Naive thymus-derived CD8-positive, alpha-beta T cell (primary cell): ENCODE data around the gene NUP98. TPM values are rescaled to one million over a fixed set of nuclear protein-coding genes. Genes with fewer than 3 reads are reported as not detected.

ENCODE experiments used
- ATAC-seq, 2 donors: fragments of 150-1000 bp; cut with Tn5 transposase in 1 of 2; sonication (Bioruptor Pico), chemical (Tn5 transposase) in 1 of 2; 1 replicate in 1 of 2; 2 replicates in 1 of 2; pipeline ENCODE4 v1.10.0; 2021; ENCODE audit warnings: mild to moderate bottlenecking in 2 of 2, moderate library complexity in 2 of 2
- POLR2A ChIA-PET: fragments of 350-600 bp; sonication (Branson Sonifier 250); formaldehyde crosslinking; loops from one replicate; lab custom pipeline; 2021; ENCODE audit warnings: antibody characterized with exemption; lab: Charles Lee
- DNase-seq, 10 donors: peaks; one replicate each; pipeline versions ENCODE4 v3.0.0 to v3.0.0-alpha.2; 2020 to 2022
- H3K27ac Mint-ChIP-seq, 10 donors: one replicate each; pipeline ENCODE4 v1.8.0; 2020 to 2022; ENCODE audit warnings: mild to moderate bottlenecking in 10 of 10, mixed read lengths in 10 of 10, moderate library complexity in 4 of 10, inconsistent platforms in 1 of 10
- H3K27me3 Mint-ChIP-seq, 5 donors: one replicate each; pipeline ENCODE4 v1.8.0; 2021 to 2022; ENCODE audit warnings: mixed read lengths in 5 of 5
- H3K36me3 Mint-ChIP-seq, 3 donors: one replicate each; pipeline ENCODE4 v1.8.0; 2020 to 2022; ENCODE audit warnings: mixed read lengths in 3 of 3, mild to moderate bottlenecking in 2 of 3, inconsistent platforms in 1 of 3
- H3K4me1 Mint-ChIP-seq, 4 donors: one replicate each; pipeline ENCODE4 v1.8.0; 2021 to 2022; ENCODE audit warnings: mixed read lengths in 4 of 4
- H3K4me3 Mint-ChIP-seq, 10 donors: one replicate each; pipeline ENCODE4 v1.8.0; 2020 to 2022; ENCODE audit warnings: mild to moderate bottlenecking in 10 of 10, mixed read lengths in 10 of 10, moderate library complexity in 6 of 10, inconsistent platforms in 1 of 10
- H3K9me3 Mint-ChIP-seq, 9 donors: one replicate each; pipeline ENCODE4 v1.8.0; 2020 to 2022; ENCODE audit warnings: mixed read lengths in 9 of 9, mild to moderate bottlenecking in 3 of 9, inconsistent platforms in 1 of 9, moderate library complexity in 1 of 9
- polyA plus RNA-seq, 3 donors: library from polyadenylated mRNA; unstranded; fragments of 300-500 nt; fragmentation: Illumina TruSeq; gene quantifications; one replicate each; pipeline ENCODE4 v1.2.3, GENCODE V29; 2021
- total RNA-seq, 8 experiments: library from RNA in 2 of 8; stranded (reverse) in 2 of 8; gene quantifications; one replicate each; pipeline ENCODE4 v1.2.3 and lab custom pipeline; 2021 to 2026

Gene NUP98
- total and polyA plus RNA-seq, 5 experiments from 2014 or later = 31.8 to 126 (median 50.9) TPM

DNA sequence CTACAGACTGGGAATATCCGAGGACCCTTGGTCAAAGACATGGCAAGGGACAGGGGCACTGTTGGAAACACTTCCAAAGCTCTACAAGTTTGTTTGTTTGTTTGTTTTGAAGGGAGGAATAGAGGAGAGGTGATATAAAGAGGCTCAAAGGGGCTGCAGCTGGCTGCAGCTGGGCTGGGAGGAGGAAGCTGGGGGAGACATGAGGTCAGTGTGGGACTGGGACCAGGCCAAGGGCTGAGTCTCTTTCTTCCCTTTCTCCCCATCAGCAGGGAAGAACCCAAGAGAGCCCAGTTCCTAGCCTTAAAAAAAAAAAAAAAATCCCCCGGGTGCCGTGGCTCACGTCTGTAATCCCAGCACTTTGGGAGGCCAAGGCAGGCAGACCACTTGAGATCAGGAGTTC lies 38.4 kb upstream of the NUP98 start:
- peak overlapping the region; percentile 68 to 100 (median 94) for H3K4me3 Mint-ChIP-seq
- H3K27me3 Mint-ChIP-seq = no peaks in the 10 kb centered on the region
- no peaks in the 10 kb centered on the region for H3K9me3 Mint-ChIP-seq
- H3K27ac Mint-ChIP-seq = peak overlapping the region; percentile 85 to 99 (median 93)
- peaks cover 66 to 91% (median 90%) of the 10 kb centered on the region in 4 donors for H3K4me1 Mint-ChIP-seq
- POLR2A ChIA-PET = interaction anchor here (0.6 to 13.1 kb wide), 4 partner anchors 11 to 241 kb away, joined by 3 to 406 read pairs (median 42); partner anchors contain the start of gene STIM1
- no peak for ATAC-seq
- DNase-seq = no peak
- H3K36me3 Mint-ChIP-seq = peaks cover 3 to 43% (median 4%) of the 10 kb centered on the region in 3 donors

DNA sequence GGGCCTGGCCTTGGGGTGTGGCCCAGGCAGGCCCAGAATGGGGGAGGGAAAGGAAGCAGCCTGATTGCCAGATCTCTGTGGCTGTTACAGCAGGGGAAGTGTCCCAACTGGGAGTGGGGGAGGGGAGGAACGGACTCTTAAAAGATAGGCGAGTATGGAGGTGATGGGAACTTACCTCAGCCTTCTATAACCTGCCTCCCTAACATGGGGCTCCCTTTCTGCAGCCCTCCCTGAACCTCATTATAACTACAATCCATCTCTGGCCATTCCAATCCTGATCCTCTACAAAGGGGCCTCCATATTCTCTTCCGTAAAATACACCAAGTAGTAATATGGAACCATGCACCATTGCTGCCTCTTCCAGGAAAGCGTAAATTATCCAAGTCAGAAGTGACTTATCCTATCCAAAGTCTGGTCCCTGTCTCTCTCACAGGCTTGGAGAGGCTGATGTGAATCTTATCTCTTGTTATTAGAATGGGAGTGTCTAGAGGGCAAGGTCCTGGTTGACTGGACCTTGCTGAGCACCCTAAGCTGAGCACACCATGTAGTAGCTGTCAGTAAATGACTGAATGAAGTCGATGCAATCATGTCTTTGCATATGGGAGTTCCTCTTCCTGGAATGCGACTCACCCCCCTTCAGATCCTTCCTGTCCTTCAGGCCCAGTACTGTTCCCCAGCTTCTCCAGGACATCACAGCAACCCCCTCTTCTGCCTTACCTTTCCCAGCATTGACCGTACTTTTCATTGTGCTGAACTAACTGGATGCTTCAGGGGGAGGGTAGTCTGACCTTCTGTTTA lies 37.5 kb upstream of the NUP98 start:
- no peak for DNase-seq
- Mint-ChIP-seq H3K27ac (peak overlapping the region; percentile 85 to 99 (median 93)), H3K4me3 (peak overlapping the region; percentile 54 to 100 (median 94)), H3K9me3 (no peaks in the 10 kb centered on the region), H3K36me3 (peaks cover 4 to 52% (median 4%) of the 10 kb centered on the region in 3 donors), H3K4me1 (peaks cover 66 to 99% (median 95%) of the 10 kb centered on the region in 4 donors), H3K27me3 (no peaks in the 10 kb centered on the region)
- POLR2A ChIA-PET = interaction anchor here (0.6 to 13.1 kb wide), 3 partner anchors 10 to 241 kb away, joined by 3 to 406 read pairs (median 81); partner anchors contain the start of gene STIM1
- no peak for ATAC-seq

DNA sequence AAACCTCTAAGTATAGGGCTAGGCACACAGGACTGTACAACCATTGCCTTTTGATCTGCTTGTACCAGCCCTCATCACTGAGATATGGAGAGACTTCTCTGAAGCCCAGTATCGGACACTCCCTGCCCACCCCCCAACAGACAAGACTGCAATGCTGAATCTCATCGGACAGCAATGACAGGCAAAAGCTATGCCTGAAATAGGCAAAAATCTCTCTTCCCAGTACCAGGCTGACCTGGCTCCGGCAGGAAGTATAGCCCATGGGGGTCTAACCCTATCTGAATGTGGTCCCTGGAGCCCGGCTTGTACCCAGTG lies 37.0 kb upstream of the NUP98 start:
- POLR2A ChIA-PET = interaction anchor here (8.9 to 13.1 kb wide), 2 partner anchors 9 to 22 kb away, joined by 81 to 406 read pairs; partner anchors contain the start of gene STIM1
- peaks cover 61 to 96% (median 91%) of the 10 kb centered on the region in 4 donors for H3K4me1 Mint-ChIP-seq
- DNase-seq (no peak), ATAC-seq (no peak)
- peak overlapping the region; percentile 85 to 99 (median 93) for H3K27ac Mint-ChIP-seq
- H3K9me3 Mint-ChIP-seq = no peaks in the 10 kb centered on the region
- no peaks in the 10 kb centered on the region for H3K27me3 Mint-ChIP-seq
- peak overlapping the region; percentile 44 to 100 (median 94) for H3K4me3 Mint-ChIP-seq
- peaks cover 4 to 57% (median 4%) of the 10 kb centered on the region in 3 donors for H3K36me3 Mint-ChIP-seq

DNA sequence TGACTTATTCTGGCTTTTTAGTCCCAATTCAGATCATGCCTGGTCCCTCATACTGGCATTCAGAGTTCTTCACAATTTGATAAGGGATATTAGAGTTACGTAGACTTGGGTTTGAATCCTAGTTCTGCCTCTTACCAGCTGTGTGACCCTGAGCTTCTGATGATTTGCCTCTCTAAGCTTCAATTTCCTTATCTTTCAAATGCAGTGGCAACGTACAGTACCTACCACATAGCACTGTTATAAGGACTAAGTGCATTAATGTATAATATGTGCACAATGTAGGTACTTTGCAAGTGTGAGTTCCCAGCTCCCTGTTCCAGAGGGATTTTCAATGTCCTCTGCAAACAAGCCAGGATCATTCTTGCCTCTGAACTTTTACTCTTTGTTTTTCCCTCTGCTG lies 36.1 kb upstream of the NUP98 start:
- POLR2A ChIA-PET = interaction anchor here (8.9 to 13.1 kb wide), 2 partner anchors 9 to 23 kb away, joined by 81 to 406 read pairs; partner anchors contain the start of gene STIM1
- peak overlapping the region in 9 of 10 donors; percentile 4 to 100 (median 87) for H3K4me3 Mint-ChIP-seq
- H3K36me3 Mint-ChIP-seq = peaks cover 4 to 63% (median 4%) of the 10 kb centered on the region in 3 donors

DNA sequence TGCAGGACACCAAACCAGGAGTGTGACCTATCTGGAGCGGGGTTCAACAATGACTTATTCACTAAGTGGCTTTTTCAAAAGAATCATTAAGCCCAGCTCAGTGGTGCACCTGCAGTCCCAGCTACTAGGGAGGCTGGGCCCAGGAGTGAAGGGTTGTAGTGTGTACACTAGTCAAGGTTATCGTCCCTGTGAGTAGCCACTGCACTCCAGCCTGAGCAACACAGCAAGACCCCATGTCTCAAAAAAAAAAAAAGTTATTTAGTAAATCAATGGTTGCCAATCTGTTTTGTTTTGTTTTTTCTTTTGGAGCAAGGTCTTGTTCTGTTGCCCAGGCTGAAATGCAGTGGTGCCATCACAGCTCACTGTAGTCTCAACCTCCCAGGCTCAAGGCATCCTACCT lies 35.5 kb upstream of the NUP98 start:
- Mint-ChIP-seq H3K9me3 (no peaks in the 10 kb centered on the region), H3K27me3 (no peaks in the 10 kb centered on the region), H3K4me1 (peaks cover 53 to 88% (median 80%) of the 10 kb centered on the region in 4 donors), H3K36me3 (peaks cover 4 to 65% (median 7%) of the 10 kb centered on the region in 3 donors), H3K4me3 (peak overlapping the region in 8 of 10 donors; percentile 1 to 98 (median 47)), H3K27ac (peak overlapping the region; percentile 89 to 99 (median 94))
- POLR2A ChIA-PET = interaction anchor here (2.7 to 13.1 kb wide), 2 partner anchors 9 to 23 kb away, joined by 16 to 406 read pairs; partner anchors contain the start of genes RHOG and STIM1
- DNase-seq = no peak
- ATAC-seq = no peak

More for the DNA sequence above, 36.1 kb upstream of the NUP98 start:
- Mint-ChIP-seq H3K27ac (peak overlapping the region; percentile 89 to 99 (median 93)), H3K27me3 (no peaks in the 10 kb centered on the region), H3K9me3 (no peaks in the 10 kb centered on the region), H3K4me1 (peaks cover 55 to 91% (median 84%) of the 10 kb centered on the region in 4 donors)
- ATAC-seq (no peak), DNase-seq (no peak)

DNA sequence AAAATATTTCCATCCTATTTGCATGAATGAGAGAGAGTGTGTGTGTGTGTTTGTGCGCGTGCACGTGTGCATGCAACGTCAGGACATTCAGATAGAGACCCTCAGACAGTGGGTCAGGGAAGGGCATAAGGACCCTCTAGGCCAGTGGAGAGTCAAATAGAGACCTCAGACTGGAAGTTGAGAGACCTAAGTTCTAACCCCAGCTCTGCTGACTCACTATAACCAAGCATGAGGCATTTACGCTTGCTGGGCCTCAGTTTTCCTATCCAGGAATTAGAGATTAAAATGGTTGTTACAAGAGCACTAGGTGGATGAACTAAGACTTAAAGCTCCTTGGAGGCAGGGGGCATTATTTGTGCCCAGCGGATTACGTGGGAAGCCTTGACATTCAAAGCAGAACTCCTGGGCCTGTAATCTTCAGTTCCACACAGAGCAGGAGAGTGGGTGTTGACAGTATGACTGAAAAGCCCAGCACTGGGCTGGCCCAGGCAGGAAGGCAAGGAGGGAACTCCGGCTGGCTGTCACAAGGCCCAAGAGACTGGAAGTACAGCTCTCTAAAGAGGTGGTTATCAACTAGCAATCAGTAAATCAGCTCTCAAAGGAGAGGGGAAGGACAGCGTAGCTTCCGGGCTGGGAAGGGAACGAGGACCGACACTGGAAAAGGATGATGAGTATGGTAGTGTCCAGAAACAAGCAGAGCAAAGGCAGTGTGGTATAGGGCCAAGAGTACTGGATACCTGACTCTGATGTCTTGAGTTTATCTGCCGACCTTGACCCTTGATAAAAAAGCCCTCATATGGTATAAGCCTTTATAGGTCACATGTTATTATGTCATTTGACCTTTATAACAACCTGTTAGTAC lies 34.3 kb upstream of the NUP98 start:
- DNase-seq = no peak
- peak; percentile 24 to 42 for ATAC-seq
- Mint-ChIP-seq H3K27me3 (no peaks in the 10 kb centered on the region), H3K9me3 (no peaks in the 10 kb centered on the region), H3K4me3 (peak overlapping the region in 9 of 10 donors; percentile 13 to 87 (median 58)), H3K4me1 (peaks cover 54 to 86% (median 78%) of the 10 kb centered on the region in 4 donors), H3K27ac (peak overlapping the region; percentile 89 to 99 (median 94)), H3K36me3 (peaks cover 4 to 75% (median 8%) of the 10 kb centered on the region in 3 donors)
- POLR2A ChIA-PET = interaction anchor here (0.6 to 2.7 kb wide), 3 partner anchors 10 to 56 kb away, joined by 3 to 16 read pairs (median 4); partner anchors contain the start of gene RHOG

DNA sequence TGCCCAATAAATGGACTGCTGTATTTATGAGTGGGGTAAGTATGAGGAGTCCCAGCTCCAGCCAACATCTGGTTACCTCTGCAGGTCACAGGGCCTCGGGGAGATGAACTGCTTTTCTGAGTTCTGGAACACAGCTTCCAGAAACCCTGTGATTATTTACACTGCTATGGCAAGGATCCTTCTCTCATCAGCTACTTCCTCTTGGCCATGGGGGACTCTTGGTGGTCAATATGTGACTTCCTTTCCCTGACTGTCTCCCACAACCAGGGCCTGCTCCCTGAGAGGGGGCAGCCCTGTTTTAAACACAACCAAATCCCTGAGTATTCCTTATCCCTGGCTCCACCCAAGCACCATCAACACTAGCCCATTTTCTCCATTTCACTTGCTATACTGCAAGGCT lies 33.4 kb upstream of the NUP98 start:
- POLR2A ChIA-PET = interaction anchor here (1.1 to 2.7 kb wide), 2 partner anchors 11 to 22 kb away, joined by 4 to 16 read pairs; partner anchors contain the start of gene RHOG
- H3K36me3 Mint-ChIP-seq = peaks cover 4 to 81% (median 8%) of the 10 kb centered on the region in 3 donors

DNA sequence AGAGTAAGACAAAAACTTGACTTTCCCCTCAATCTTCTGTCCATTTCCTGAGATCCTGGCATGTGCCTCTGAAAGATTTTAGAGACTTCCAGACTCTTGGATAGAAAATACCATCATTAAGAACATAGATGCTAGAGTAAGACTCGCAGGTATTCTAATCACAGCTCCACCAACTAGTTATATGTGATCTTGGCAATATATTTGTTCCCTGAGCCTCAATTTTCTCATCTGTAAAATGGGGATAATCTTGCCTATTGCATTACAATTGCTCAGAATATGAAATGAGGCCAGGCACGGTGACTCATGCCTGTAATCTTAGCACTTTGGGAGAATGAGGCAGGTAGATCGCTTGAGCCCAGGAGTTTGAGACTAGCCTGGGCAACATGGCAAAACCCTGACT lies 32.7 kb upstream of the NUP98 start:
- POLR2A ChIA-PET = interaction anchor here (1.2 to 1.6 kb wide), 2 partner anchors 10 to 12 kb away, joined by 3 to 7 read pairs; partner anchors contain the start of gene RHOG
- Mint-ChIP-seq H3K27ac (peak overlapping the region in 8 of 10 donors; percentile 63 to 95 (median 86)), H3K4me1 (peaks cover 50 to 84% (median 79%) of the 10 kb centered on the region in 4 donors), H3K36me3 (peaks cover 0 to 76% (median 8%) of the 10 kb centered on the region in 3 donors), H3K27me3 (no peaks in the 10 kb centered on the region), H3K4me3 (peak overlapping the region in 1 of 10 donors; percentile 22), H3K9me3 (no peaks in the 10 kb centered on the region)
- DNase-seq (no peak), ATAC-seq (no peak)

More for the DNA sequence above, 33.4 kb upstream of the NUP98 start:
- DNase-seq (no peak), ATAC-seq (no peak)
- peak overlapping the region; percentile 89 to 99 (median 94) for H3K27ac Mint-ChIP-seq
- H3K9me3 Mint-ChIP-seq = no peaks in the 10 kb centered on the region
- peak overlapping the region in 4 of 10 donors; percentile 5 to 45 (median 28) for H3K4me3 Mint-ChIP-seq
- H3K4me1 Mint-ChIP-seq = peaks cover 56 to 85% (median 79%) of the 10 kb centered on the region in 4 donors
- no peaks in the 10 kb centered on the region for H3K27me3 Mint-ChIP-seq

DNA sequence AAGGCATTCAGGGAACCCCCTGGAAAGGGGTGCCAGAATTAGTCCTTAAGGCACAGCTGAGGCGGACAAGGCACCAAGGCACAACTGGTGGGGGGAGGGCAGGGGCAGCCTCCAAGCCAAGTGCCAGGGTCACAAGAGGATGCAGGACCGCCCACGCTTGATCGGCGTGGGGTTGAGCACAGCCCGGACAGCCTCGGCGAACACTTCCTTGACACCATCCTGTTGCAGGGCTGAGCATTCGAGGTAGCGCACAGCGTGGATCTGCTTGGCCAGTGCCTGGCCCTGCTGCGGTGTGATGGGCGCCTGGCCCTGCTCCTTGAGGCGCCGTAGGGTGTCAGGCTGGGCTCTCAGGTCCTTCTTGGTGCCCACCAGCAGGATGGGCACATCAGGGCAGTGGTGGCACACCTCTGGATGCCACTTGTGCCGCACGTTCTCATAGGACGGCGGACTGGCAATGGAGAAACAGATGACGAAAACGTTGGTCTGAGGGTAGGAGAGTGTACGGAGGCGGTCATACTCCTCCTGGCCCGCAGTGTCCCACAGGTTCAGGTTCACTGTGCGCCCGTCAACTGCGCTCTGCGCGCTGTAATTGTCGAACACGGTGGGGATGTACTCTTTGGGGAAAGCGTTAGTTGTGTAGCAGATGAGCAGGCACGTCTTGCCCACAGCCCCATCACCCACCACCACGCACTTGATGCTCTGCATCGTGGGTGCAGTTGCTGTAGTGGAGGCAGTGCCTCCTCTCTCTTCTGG lies 30.3 kb upstream of the NUP98 start:
- DNase-seq = no peak
- ATAC-seq = no peak
- peaks cover 37 to 76% (median 66%) of the 10 kb centered on the region in 4 donors for H3K4me1 Mint-ChIP-seq
- POLR2A ChIA-PET = interaction anchor here (0.6 to 5.5 kb wide), 6 partner anchors 9 to 55 kb away, joined by 3 to 81 read pairs (median 4); partner anchors contain the start of gene RHOG
- no peaks in the 10 kb centered on the region for H3K27me3 Mint-ChIP-seq
- H3K9me3 Mint-ChIP-seq = no peaks in the 10 kb centered on the region
- H3K36me3 Mint-ChIP-seq = peaks cover 0 to 60% (median 8%) of the 10 kb centered on the region in 3 donors
- peak overlapping the region; percentile 31 to 93 (median 74) for H3K27ac Mint-ChIP-seq
- no peak overlapping the region for H3K4me3 Mint-ChIP-seq

DNA sequence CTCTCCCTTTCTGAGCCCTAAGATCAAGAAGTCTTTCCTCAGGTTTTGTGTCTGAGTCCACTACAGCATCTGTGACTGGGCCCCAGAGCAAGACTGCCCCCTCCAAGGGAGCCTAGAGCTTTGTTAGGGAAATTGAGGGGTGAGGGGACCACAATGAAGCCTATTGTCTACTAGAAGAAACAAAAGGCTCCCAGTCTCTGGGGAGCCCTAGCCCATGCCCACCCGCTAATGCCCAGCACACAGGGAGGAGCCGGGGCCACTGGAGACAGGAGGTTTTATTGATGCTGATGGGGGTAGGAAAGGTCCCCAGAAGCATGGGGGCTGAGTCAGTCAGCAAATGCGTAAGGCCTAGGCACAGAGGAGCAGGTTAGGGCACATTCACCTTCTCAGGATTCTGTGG lies 29.4 kb upstream of the NUP98 start:
- DNase-seq (no peak), ATAC-seq (no peak)
- POLR2A ChIA-PET = interaction anchor here (2.2 to 5.5 kb wide), 2 partner anchors 11 to 29 kb away, joined by 7 to 81 read pairs; partner anchors contain the start of genes NUP98 and RHOG
- Mint-ChIP-seq H3K4me1 (peaks cover 30 to 67% (median 58%) of the 10 kb centered on the region in 4 donors), H3K27ac (peak overlapping the region; percentile 63 to 96 (median 88)), H3K36me3 (peaks cover 0 to 57% (median 8%) of the 10 kb centered on the region in 3 donors), H3K4me3 (no peak overlapping the region), H3K27me3 (no peaks in the 10 kb centered on the region), H3K9me3 (no peaks in the 10 kb centered on the region)
